Central memory CD8-positive, alpha-beta T cell (primary cell): ENCODE data around the gene IGFBP2.

Source experiments
- ATAC-seq: fragments of 150-1000 bp; cut with Tn5 transposase; replicated peaks from 2 replicates; pipeline ENCODE4 v1.10.0; 2022; ENCODE audit warnings: mild to moderate bottlenecking, moderate FRiP score, moderate number of reproducible peaks; ENCODE audit not compliant: poor library complexity, severe bottlenecking; ENCODE audit errors: extremely low read depth
- DNase-seq, 2 donors: peaks; one replicate each; pipeline ENCODE4 v3.0.0; 2021; ENCODE audit warnings: low spot score in 2 of 2
- H3K27ac Mint-ChIP-seq: one replicate; pipeline ENCODE4 v1.8.0; 2022; ENCODE audit warnings: low read depth, mild to moderate bottlenecking, moderate library complexity, mixed read lengths
- H3K27me3 Mint-ChIP-seq: one replicate; pipeline ENCODE4 v1.8.0; 2022; ENCODE audit warnings: mixed read lengths
- H3K36me3 Mint-ChIP-seq: one replicate; pipeline ENCODE4 v1.8.0; 2022; ENCODE audit warnings: mild to moderate bottlenecking, moderate library complexity, mixed read lengths; ENCODE audit not compliant: insufficient read depth
- H3K4me1 Mint-ChIP-seq: one replicate; pipeline ENCODE4 v1.8.0; 2022; ENCODE audit warnings: mixed read lengths
- H3K4me3 Mint-ChIP-seq: one replicate; pipeline ENCODE4 v1.8.0; 2022; ENCODE audit warnings: mild to moderate bottlenecking, moderate library complexity, mixed read lengths
- H3K9me3 Mint-ChIP-seq: one replicate; pipeline ENCODE4 v1.8.0; 2022; ENCODE audit warnings: mixed read lengths

The IGFBP2 gene

GRCh38 chr2:216652566-216652965, 19.3 kb downstream of the IGFBP2 start:
- peaks cover 30% of the 10 kb centered on the region for H3K27me3 Mint-ChIP-seq
- DNase-seq: no peak
- peaks cover 1% of the 10 kb centered on the region for H3K36me3 Mint-ChIP-seq

DNA sequence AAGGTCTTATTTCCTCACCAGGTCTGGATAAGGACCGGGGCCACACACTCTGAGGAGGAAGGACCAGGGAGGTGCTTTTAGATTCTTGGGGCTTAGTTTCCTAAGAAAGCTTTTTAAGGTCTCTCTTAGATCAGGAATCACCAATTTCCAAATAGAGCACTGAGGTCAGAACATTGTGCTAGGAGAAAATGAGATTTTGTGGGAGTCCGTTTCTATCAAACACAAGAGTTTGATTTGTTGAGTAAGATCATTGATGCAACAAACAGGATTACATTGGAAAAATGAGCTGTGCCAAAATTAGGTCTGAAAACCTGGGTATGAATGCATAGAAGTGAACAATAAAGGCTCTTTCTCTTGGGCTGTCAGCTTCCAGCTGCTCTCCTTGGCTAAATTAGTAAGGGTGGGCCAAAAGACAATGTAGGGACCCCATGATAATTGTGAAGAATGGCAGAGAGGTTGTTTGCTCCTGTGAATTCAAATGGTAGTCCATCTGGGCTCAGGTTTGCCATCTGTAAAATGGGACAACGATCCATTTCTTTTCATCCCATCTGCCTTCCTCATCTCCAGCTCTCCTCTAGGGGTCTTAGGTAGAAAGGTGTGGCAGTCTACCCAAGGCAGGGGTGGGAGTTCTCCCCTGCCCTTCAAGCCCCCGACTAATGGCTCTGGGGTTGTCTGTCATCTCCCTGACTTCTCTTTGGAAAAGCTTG, 20.0 kb downstream of the IGFBP2 start:
- DNase-seq (no peak), ATAC-seq (no peak)
- Mint-ChIP-seq H3K4me1 (no peaks in the 10 kb centered on the region), H3K4me3 (no peak overlapping the region), H3K9me3 (no peaks in the 10 kb centered on the region), H3K36me3 (peaks cover under 1% of the 10 kb centered on the region), H3K27ac (no peak overlapping the region), H3K27me3 (peaks cover 24% of the 10 kb centered on the region)

More at GRCh38 chr2:216652566-216652965, 19.3 kb downstream of the IGFBP2 start:
- Mint-ChIP-seq H3K9me3 (no peaks in the 10 kb centered on the region), H3K4me3 (no peak overlapping the region), H3K27ac (no peak overlapping the region), H3K4me1 (no peaks in the 10 kb centered on the region)
- no peak for ATAC-seq

DNA sequence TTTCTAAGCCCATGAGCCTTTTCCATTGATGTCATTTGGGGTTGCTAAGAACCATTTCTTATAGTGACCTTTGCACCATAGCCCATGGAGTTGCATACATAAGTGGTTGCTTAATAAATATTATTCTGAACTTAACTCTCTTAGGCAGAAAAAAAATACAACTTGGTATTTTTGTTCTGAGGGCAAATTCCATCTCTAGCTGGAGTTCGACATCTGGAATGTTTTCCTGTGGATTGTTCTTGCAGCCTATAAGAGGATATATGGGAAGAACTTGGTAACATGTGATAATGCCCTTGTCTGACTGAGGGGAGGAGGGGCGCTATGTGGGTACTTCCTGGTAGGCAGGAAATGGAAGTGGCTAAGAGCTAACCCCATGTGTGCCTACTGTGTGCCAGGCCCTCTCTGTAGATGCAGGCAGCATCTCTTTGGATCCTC, 20.7 kb downstream of the IGFBP2 start:
- H3K36me3 Mint-ChIP-seq: no peaks in the 10 kb centered on the region
- H3K4me3 Mint-ChIP-seq: no peak overlapping the region
- H3K27me3 Mint-ChIP-seq: peaks cover 20% of the 10 kb centered on the region
- H3K9me3 Mint-ChIP-seq: no peaks in the 10 kb centered on the region
- H3K27ac Mint-ChIP-seq: no peak overlapping the region
- no peaks in the 10 kb centered on the region for H3K4me1 Mint-ChIP-seq
- no peak for DNase-seq
- no peak for ATAC-seq

- Mint-ChIP-seq H3K4me3 (no peak overlapping the region), H3K27me3 (peaks cover 20% of the 10 kb centered on the region), H3K27ac (no peak overlapping the region), H3K4me1 (no peaks in the 10 kb centered on the region), H3K9me3 (no peaks in the 10 kb centered on the region), H3K36me3 (no peaks in the 10 kb centered on the region)
- ATAC-seq: no peak
- DNase-seq: no peak
Measured at GRCh38 chr2:216654528-216655052, 21.4 kb downstream of the IGFBP2 start.

GRCh38 chr2:216657086-216657855, 24.1 kb downstream of the IGFBP2 start:
- no peaks in the 10 kb centered on the region for H3K36me3 Mint-ChIP-seq
- DNase-seq (no peak), ATAC-seq (no peak)
- H3K9me3 Mint-ChIP-seq: no peaks in the 10 kb centered on the region
- H3K4me3 Mint-ChIP-seq: no peak overlapping the region
- H3K27ac Mint-ChIP-seq: no peak overlapping the region
- no peaks in the 10 kb centered on the region for H3K4me1 Mint-ChIP-seq
- H3K27me3 Mint-ChIP-seq: peaks cover 10% of the 10 kb centered on the region

GRCh38 chr2:216657980-216658379, 24.8 kb downstream of the IGFBP2 start:
- Mint-ChIP-seq H3K4me1 (no peaks in the 10 kb centered on the region), H3K27ac (no peak overlapping the region), H3K36me3 (no peaks in the 10 kb centered on the region), H3K9me3 (no peaks in the 10 kb centered on the region), H3K4me3 (no peak overlapping the region), H3K27me3 (peaks cover 10% of the 10 kb centered on the region)
- DNase-seq (no peak), ATAC-seq (no peak)

GRCh38 chr2:216658757-216659156, 25.5 kb downstream of the IGFBP2 start:
- no peaks in the 10 kb centered on the region for H3K36me3 Mint-ChIP-seq

DNA sequence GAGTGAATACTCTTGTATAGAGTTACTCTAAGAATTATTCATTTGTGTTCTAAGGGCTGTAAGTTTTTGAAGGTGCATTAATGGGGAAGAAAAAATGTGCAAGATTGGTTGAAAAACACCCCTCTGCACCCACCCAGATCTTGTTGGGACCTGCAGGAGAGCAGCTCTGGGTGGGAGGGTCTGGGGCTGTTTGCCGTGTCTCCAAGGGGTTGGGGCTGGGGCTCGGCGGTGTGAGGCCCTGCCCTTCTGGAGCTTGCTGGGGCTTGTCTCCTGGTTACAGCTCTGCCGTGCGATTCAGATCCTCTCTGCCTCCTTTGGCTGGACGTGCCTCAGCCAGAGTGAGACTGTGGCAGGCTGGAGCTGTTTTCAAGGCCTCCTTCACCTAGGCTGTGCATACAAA, 26.1 kb downstream of the IGFBP2 start:
- Mint-ChIP-seq H3K27ac (no peak overlapping the region), H3K36me3 (no peaks in the 10 kb centered on the region), H3K9me3 (no peaks in the 10 kb centered on the region), H3K4me3 (no peak overlapping the region), H3K4me1 (no peaks in the 10 kb centered on the region), H3K27me3 (peaks cover 10% of the 10 kb centered on the region)
- ATAC-seq (no peak), DNase-seq (no peak)

More at GRCh38 chr2:216658757-216659156, 25.5 kb downstream of the IGFBP2 start:
- DNase-seq (no peak), ATAC-seq (no peak)
- no peaks in the 10 kb centered on the region for H3K4me1 Mint-ChIP-seq
- peaks cover 10% of the 10 kb centered on the region for H3K27me3 Mint-ChIP-seq
- H3K9me3 Mint-ChIP-seq: no peaks in the 10 kb centered on the region
- H3K27ac Mint-ChIP-seq: no peak overlapping the region
- no peak overlapping the region for H3K4me3 Mint-ChIP-seq

GRCh38 chr2:216660496-216660895, 27.3 kb downstream of the IGFBP2 start:
- no peak for ATAC-seq
- H3K27me3 Mint-ChIP-seq: peaks cover 10% of the 10 kb centered on the region
- no peak for DNase-seq
- no peaks in the 10 kb centered on the region for H3K9me3 Mint-ChIP-seq
- no peaks in the 10 kb centered on the region for H3K4me1 Mint-ChIP-seq
- no peaks in the 10 kb centered on the region for H3K36me3 Mint-ChIP-seq
- H3K4me3 Mint-ChIP-seq: no peak overlapping the region
- H3K27ac Mint-ChIP-seq: no peak overlapping the region

GRCh38 chr2:216661051-216661450, 27.8 kb downstream of the IGFBP2 start:
- no peaks in the 10 kb centered on the region for H3K4me1 Mint-ChIP-seq
- no peak overlapping the region for H3K27ac Mint-ChIP-seq
- peaks cover 10% of the 10 kb centered on the region for H3K27me3 Mint-ChIP-seq
- DNase-seq (no peak), ATAC-seq (no peak)
- H3K4me3 Mint-ChIP-seq: no peak overlapping the region
- no peaks in the 10 kb centered on the region for H3K36me3 Mint-ChIP-seq
- H3K9me3 Mint-ChIP-seq: no peaks in the 10 kb centered on the region

DNA sequence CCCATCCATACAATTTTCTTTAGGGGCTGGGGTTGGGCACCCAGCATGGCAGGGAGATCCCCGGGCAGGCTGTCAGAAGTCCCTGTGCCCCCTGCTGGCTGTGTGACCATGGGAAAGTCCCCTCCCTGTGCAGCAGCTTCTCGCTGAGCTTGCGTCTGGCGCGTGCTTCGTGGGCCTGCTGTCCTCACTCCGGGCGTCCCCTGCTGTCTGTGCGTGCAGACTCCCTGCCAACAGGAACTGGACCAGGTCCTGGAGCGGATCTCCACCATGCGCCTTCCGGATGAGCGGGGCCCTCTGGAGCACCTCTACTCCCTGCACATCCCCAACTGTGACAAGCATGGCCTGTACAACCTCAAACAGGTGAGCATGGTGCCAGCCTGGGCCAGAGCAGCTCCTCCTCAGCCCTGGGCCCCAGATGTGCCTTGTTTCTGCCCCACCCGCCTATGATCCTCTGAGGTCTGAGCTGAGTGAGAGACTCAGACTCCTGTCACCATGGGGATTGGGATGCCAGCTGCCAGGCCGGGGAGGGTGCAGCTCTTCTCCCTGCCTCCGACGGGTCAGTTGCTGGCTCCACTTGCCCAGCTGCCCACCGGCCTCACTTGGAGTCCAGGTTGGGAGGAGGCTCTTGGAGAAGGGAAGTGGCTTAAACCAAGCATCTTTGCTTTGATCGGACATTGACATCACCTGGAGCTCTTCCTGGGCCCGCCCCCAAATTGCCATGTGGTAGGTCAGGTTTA, 28.6 kb downstream of the IGFBP2 start:
- ATAC-seq (no peak), DNase-seq (no peak)
- no peak overlapping the region for H3K27ac Mint-ChIP-seq
- peaks cover 6% of the 10 kb centered on the region for H3K27me3 Mint-ChIP-seq
- H3K4me3 Mint-ChIP-seq: no peak overlapping the region
- no peaks in the 10 kb centered on the region for H3K9me3 Mint-ChIP-seq
- no peaks in the 10 kb centered on the region for H3K4me1 Mint-ChIP-seq
- no peaks in the 10 kb centered on the region for H3K36me3 Mint-ChIP-seq

DNA sequence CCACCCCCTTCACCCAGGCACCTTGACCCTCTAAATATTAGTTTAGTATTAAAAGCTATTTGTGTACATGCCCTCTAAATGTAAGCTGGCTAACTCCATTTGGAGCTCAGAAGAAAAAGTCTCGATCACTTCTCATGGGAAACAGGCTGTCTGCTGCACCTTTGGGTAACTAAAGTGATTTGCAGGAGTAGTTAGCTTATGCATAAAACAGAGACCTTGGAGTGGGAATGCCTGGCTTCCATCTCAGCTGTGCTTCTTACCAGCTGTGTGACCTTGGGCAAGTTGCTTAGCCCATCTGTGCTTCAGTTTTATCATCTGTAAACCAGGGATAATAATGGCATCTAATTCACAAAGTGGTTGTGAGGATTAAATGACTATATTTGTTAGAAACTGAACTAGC, 29.9 kb downstream of the IGFBP2 start:
- no peaks in the 10 kb centered on the region for H3K4me1 Mint-ChIP-seq
- DNase-seq (no peak), ATAC-seq (no peak)
- no peaks in the 10 kb centered on the region for H3K36me3 Mint-ChIP-seq
- H3K27me3 Mint-ChIP-seq: peaks cover 10% of the 10 kb centered on the region
- no peak overlapping the region for H3K27ac Mint-ChIP-seq
- H3K4me3 Mint-ChIP-seq: no peak overlapping the region
- H3K9me3 Mint-ChIP-seq: no peaks in the 10 kb centered on the region
